HG03575 (cell line): ENCODE measurements around the gene RPL22L1.
"Not testable (repeated sequence)": the region's sequence is repeated elsewhere in the genome, so short reads cannot be mapped to it uniquely, and the experiment has no call there.

Source experiments
- ATAC-seq: cut with Tn5 transposase; IDR thresholded peaks from one replicate; pipeline ENCODE4 v1.9.1; 2021; ENCODE audit not compliant: unreplicated experiment, insufficient number of reproducible peaks, low FRiP score; ENCODE audit errors: extremely low read depth

The RPL22L1 gene

GRCh38 chr3:170839518-170840100 is 30.4 kb downstream of the RPL22L1 start:
- ATAC-seq: no peak

GRCh38 chr3:170836491-170836890 is 33.5 kb downstream of the RPL22L1 start:
- no peak for ATAC-seq

DNA sequence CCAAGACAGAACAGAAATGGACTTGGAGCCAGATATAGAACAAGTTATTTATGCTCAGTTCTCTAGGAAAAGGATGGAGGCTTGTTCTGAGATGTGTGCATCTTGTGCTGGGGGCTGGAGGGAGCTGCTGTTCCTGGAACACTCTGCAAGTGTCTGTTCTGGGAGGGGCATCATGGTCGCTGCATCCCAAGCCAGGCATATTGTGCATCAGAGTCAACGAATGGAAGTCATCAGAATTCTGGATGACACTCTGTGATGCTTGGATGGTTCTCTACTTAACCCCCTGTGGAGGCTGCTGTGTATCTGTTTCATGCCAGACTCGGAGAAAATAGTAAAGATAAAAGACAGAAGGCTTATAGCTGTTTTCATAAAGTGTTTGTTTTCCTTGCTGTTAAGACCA is 34.7 kb downstream of the RPL22L1 start:
- no peak for ATAC-seq

- no peak for ATAC-seq
Measured at GRCh38 chr3:170830580-170830979, 39.4 kb downstream of the RPL22L1 start.

- no peak for ATAC-seq
Measured at GRCh38 chr3:170829546-170830272, 40.3 kb downstream of the RPL22L1 start.

- no peak for ATAC-seq
Measured at GRCh38 chr3:170826047-170826446, 43.9 kb downstream of the RPL22L1 start.

GRCh38 chr3:170823562-170823961 is 46.4 kb downstream of the RPL22L1 start:
- not testable (repeated sequence) for ATAC-seq

GRCh38 chr3:170818325-170818724 is 51.7 kb downstream of the RPL22L1 start:
- not testable (repeated sequence) for ATAC-seq

DNA sequence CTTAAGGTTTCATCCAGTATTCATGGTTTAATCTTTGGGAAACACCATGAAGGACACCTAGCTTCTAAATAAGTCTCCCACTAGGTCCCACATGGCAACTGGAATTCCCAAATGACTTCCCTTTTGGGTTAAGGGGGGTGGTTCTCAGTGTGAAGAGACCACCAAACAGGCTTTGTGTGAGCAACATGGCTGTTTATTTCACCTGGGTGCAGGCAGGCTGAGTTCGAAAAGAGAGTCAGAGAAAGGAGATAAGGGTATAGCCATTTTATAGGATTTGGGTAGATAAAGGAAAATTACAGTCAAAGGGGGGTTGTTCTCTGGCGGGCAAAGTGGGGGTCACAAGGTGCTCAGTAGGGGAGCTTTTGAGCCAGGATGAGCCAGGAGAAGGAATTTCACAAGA is 52.5 kb downstream of the RPL22L1 start:
- ATAC-seq: not testable (repeated sequence)

- ATAC-seq: no peak
Measured at GRCh38 chr3:170816841-170817240, 53.2 kb downstream of the RPL22L1 start.

- ATAC-seq: no peak
Measured at GRCh38 chr3:170816341-170816740, 53.7 kb downstream of the RPL22L1 start.

- ATAC-seq: no peak
Measured at GRCh38 chr3:170815936-170816335, 54.1 kb downstream of the RPL22L1 start.

DNA sequence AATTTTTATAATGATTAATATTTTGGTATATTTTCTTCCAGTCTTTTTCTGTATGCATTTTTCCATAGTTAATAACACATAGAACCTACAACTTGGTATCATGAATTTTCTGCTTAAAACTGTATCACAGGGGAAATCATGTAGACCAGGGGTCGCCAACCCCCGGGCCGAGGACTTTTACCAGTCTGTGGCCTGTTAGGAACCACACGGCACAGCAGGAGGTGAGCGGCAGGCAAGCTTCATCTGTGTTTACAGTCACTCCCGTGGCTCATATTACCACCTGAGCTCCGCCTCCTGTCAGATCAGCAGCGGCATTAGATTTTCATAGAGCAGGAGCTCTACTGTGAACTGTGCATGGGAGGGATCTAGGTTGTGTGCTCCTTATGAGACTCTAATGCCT is 54.7 kb downstream of the RPL22L1 start:
- no peak for ATAC-seq
